GM20000 (cell line): ENCODE measurements around the gene CEP350.

ENCODE experiments used
- DNase-seq: peaks from one replicate; pipeline ENCODE4 v3.0.0; 2012; ENCODE audit warnings: low spot score
- TF ChIP-seq, protein P1 (sequence below): IDR thresholded peaks from 2 replicates; pipeline ENCODE4 v1.5.1; 2012; ENCODE audit warnings: mild to moderate bottlenecking, control low read depth; ENCODE audit errors: extremely low read depth, missing control alignments

CEP350 gene

DNA sequence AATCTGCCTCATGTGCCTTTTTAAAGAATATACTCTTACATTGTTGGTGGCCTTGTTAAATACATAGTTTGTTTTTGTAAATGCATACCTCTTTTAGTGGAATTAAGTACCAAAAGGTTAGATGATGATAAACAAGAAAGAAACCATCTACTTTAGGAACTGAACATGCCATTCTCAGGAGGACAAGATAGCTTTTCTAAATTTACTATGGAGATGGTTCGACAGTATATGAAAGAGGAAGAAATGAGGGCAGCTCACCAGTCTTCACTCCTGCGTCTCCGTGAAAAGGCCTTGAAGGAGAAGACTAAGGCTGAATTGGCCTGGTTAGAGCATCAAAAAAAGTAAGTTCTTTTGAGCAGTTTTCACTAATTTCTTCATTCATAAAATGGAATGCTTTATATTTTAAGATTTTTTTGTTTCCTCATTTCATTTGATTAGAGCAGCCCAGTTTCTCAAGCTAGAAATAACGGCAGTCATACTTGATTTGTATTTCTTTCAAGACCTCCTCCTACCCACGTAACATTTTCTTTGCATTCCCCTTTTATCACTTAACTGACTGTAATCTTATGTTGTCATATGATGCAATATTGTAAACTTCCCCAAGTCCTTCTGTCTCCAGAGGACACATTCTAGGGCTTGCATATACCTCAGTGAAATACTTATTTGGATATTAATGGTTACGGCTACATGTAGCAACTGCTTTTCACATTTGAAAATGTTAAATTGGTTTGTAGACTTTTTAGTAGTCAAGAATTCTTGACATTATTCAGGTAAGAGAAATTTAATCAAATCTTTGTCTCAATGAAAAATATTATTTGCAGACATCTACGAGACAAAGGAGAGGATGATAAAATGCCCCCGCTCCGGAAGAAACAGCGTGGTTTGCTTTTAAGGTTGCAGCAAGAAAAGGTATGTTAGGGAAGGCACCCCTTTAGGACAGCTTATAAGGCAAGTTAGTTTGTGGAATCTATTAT is 99.3 kb downstream of the CEP350 start:
- DNase-seq = no peak
- TF ChIP-seq, protein P1, sequence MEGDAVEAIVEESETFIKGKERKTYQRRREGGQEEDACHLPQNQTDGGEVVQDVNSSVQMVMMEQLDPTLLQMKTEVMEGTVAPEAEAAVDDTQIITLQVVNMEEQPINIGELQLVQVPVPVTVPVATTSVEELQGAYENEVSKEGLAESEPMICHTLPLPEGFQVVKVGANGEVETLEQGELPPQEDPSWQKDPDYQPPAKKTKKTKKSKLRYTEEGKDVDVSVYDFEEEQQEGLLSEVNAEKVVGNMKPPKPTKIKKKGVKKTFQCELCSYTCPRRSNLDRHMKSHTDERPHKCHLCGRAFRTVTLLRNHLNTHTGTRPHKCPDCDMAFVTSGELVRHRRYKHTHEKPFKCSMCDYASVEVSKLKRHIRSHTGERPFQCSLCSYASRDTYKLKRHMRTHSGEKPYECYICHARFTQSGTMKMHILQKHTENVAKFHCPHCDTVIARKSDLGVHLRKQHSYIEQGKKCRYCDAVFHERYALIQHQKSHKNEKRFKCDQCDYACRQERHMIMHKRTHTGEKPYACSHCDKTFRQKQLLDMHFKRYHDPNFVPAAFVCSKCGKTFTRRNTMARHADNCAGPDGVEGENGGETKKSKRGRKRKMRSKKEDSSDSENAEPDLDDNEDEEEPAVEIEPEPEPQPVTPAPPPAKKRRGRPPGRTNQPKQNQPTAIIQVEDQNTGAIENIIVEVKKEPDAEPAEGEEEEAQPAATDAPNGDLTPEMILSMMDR = no peak

- DNase-seq = peak; percentile 6
- TF ChIP-seq, protein P1 = no peak
Measured at GRCh38 chr1:180057883-180058396, 103.3 kb downstream of the CEP350 start.

DNA sequence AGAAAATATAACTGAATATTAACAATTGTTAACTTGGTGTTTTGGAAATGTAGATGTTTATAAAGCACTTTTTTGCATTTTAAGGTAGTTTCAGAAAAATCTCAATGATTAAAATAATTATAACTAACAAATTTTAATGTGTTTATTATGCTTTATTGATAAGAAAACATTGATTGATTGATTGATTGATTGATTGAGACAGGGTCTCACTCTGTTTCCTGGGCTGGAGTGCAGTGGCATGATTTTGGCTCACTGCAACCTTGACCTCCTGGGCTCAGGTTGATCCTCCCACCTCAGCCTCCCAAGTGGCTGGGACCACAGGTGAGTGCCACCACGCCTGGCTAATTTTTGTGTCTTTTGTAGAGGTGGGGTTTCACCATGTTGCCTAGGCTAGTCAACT is 106.4 kb downstream of the CEP350 start:
- no peak for DNase-seq
- TF ChIP-seq, protein P1 = no peak

- DNase-seq = no peak
- TF ChIP-seq, protein P1 = no peak
Measured at GRCh38 chr1:180062452-180062971, 107.9 kb downstream of the CEP350 start.

DNA sequence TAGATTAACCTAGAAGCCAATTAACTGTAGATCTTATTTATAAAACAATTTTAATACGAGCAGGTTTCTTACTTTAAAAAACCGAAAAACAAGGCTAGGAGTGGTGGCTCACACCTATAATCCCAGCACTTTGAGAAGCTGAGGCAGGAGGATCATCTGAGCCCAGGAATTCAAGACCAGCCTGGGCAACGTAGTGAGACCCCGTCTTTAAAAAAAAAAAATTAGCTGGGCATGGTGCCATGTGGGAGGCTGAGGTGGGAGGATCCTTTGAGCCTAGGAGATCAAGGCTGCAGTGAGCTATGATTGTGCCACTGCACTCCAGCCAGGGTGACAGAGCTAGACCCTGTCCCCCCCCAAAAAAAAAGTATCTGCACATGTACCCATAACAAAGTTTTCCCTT is 110.8 kb downstream of the CEP350 start:
- TF ChIP-seq, protein P1 = no peak
- no peak for DNase-seq

DNA sequence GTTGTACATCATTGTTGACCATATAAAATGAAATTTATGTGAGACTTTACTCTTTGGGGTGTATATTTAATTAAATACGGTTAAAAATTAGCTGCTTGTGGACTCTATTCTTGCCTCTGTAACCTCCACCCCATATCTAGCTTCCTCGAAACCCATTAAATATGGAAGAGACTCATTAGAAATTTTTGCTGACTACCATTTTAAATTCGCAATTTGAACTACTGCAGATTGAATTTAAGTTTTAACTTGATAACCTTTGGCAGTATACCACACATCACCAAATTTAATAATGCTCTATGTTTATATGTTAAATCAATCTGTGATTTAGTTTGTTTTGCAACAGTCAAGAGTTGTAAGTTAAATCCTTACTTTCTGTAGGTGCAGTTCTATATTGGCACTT is 111.5 kb downstream of the CEP350 start:
- TF ChIP-seq, protein P1 = no peak
- no peak for DNase-seq

DNA sequence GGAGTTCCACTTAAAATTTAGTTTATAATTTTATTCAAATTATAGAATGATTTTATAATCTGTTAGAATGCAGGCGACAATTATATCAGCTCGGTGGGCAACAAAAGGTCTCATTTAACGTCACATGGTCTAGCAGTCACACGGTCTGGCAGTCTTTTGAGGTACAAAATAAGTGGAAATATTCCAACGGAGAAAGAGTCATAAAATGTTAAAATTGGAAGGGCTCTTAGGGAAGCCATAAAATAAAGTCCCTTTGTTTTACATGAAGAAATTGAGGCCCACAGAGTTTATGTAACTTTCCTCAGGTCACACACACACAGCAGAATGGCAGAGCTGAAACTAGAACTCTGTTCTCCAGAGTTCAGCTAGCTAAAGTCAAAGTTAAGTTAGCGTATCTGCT is 115.7 kb downstream of the CEP350 start:
- TF ChIP-seq, protein P1 = no peak

More for the DNA sequence above, 115.7 kb downstream of the CEP350 start:
- no peak for DNase-seq
